Stimulated activated CD4-positive, alpha-beta T cell treated with anti-CD3 and anti-CD28 coated beads, Interleukin-12 subunit alpha, Interleukin-12 subunit beta, amount 100 ng/mL, for 24 hours (primary cell): ENCODE measurements around the gene MBLAC2.

Source experiments
- DNase-seq, 2 experiments: peaks; one replicate each; pipeline ENCODE4 v3.0.0-alpha.2; 2020; ENCODE audit warnings: low read depth in 2 of 2

MBLAC2 gene

DNA sequence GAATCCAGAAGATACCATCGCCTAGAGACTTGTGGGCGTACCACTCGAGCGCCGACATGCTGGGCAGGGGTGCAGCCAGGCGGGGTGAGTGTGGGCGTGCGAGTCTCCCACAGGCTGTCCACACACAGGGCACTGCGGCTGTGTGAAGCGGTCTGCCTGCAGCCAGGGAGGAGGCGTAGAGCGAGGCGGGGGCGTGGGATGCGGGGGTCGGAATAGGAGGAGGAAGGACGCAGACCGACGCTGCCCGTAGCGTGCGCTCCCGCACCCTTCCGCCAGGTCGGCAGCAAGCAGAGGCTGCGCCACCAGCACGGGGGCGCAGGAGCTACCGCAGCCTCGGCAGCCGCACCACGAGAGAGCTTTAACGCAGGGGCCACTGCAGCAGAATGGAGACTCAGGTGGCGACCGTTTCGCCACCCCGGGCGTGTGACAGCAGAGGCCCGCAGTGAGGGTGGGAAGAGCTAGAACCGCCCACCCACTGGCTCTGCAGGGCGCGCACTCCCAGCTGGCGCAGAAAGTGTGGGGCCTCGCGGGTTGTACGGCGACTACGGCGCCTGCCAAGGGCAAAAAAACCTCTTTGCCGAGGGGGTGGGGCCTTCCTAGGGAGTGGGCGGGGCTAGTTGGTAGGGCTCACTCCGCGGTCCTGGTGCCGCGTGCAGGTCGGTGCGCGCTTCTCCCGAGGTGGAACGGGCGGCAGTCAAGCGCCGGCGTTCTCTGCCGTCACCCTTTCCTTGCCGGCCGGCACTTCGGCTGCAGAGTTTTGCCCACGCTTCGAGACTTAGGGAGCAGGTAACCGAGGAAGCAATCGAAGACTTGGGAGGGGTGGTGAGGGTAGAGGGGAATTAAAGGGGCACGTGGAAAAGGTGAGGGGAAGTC, at the start of gene MBLAC2, which contains the start of gene POLR3G:
MBLAC2 (minus strand) TSS at position 537 of the 873 bp plus-strand sequence; CDS start at position 58, 479 bp downstream.
POLR3G (plus strand) TSS at position 630 of the 873 bp plus-strand sequence. CDS start 10,704 bp downstream, outside the sequence.
- peak; percentile 91 for DNase-seq

DNA sequence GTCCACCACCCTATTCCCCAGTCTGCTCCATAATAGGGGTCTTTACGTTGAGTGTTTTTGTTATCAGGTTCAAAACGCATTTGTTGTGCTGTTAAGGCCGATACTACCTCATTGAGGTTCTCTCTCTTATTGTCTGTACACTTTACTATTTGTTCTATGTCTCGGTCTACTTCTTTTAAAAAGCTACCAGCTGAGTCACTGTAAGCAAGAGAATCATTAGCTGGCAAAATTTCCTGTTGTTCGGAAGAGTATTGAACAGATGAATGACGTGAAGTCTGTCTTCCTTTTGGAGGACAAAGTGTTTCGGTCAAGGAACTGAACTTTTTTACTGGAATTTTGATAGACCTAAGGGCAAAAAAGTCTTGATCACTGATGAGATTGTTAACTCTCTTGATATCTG, 44.5 kb upstream of the MBLAC2 start:
- no peak for DNase-seq

DNA sequence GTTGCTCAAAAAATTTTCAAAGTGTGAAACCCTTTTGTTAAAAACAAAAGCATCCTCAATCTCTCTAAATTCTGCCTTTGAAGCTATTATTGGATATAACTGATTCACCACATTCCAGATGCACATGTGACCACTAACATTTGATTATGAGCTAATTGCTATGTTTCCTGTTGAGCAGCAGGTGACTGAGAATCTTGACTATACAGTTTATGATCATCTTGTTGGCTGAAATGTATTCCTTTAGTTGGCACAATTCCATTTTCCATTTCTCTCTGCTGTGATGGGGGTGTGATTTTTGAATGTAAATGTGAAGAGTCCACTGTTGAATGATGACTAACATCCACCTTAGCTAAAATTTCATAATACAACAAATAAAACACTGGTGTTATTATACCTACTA, 44.1 kb upstream of the MBLAC2 start:
- DNase-seq, result no peak

DNA sequence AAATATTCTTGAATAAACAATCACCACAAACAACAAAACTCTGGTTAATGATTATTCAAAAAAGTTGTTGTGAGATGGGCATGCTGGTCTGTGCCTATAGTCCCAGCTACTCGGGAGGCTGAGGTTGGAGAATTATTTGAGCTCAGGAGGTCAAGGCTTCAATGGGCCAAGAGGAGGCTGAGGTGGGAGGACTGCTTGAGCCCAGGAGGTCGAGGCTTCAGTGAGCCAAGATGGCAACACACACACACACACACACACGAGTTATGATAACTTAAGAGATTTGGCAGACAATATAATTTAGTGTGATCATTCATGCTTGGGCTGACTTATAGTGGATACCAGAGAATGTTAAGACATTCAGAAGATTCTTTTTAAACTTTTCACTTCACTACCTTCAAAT, 39.9 kb upstream of the MBLAC2 start:
- no peak for DNase-seq

DNA sequence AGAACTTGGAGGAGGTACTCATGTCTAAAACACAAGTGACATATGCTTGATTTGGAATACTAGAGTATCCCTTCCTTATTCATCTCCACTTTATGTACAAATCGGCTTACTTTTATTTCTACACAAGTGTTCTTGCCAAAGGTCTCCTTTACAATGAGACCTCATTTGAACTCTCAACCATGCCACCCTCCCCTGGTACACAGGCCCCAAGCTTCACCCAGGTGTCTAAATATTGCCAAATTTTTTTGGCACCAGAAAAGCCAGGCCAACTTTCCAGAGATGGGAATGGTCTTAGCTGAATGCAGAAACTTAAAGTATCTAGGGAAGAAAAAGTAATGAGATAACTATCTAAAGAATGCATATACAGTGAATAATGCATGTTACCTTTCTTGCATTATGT, 35.9 kb upstream of the MBLAC2 start:
- no peak for DNase-seq

DNA sequence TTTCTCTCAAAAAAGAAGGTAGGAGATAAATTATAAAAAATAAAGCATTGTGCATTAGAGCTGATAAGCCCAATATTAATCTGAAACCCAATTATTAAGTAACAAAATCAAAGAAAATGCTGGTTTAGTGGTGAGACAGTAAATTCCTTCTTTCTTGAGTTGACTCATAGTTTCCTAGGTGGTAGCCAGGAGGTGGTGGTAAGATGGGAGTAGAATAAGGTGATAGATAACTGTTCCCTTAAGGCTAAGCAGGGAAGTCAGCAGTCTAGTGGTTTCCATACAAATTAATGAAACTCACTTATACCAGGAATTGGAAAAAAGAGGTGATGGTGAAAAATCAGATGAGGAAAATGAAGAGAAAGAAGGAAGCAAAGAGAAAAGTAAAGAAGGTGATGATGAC, 31.6 kb upstream of the MBLAC2 start:
- DNase-seq, result no peak

DNA sequence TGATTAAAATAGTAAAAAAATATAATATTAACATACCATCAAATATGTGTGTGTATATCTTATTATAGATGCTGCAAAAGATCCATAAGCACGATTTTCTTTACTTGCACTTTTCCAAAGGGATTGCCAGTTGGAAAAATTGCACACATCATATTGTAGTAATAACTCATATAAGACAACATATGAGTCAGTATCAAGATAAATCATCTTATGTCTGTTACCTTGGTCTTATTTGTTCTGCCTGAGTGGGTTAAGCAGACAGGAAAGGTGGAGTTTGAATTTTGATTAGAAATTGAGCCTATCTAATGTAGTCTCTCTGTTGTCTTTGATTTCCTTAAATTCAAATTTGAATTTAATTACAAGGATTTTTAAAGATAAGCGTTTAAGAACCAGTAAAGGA, 30.2 kb upstream of the MBLAC2 start:
- no peak for DNase-seq

DNA sequence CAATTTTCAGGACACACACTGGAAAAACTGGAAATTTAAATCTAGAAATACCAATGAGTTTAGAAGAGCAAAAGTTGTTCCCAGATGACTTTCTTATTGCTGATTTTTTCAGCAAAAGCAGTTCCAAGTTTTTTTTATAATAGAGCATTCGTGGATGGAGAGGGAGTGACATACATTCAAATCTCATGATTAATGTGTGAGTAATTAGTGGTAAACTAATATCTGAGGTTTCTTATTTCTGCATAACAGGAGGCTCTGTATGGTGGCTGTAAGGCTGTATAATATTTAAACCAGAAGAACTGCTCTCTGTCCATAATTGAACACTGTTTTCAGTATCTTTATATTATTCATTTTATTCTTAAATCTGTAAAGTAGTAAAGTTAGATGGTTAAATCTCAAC, 29.0 kb upstream of the MBLAC2 start:
- no peak for DNase-seq

DNA sequence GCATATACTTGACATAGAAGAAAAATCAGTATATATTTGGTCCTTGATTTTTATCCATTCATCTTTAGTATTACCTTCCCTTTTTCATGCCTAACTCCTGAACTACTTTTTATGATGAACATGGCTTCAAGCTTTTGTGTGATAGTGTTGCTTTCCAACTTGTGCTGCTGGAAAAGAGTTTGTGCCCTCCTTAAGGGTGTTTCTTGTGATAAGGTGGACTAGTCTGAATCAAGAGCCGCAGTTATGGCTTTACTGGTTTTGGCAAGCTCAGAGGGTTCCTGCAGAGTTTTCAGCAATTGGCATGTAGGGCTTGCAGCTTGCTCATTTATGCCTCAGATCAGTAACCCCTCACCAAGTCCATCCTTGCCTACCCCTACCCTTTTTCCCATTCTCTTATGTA, 20.6 kb upstream of the MBLAC2 start:
- no peak for DNase-seq

DNA sequence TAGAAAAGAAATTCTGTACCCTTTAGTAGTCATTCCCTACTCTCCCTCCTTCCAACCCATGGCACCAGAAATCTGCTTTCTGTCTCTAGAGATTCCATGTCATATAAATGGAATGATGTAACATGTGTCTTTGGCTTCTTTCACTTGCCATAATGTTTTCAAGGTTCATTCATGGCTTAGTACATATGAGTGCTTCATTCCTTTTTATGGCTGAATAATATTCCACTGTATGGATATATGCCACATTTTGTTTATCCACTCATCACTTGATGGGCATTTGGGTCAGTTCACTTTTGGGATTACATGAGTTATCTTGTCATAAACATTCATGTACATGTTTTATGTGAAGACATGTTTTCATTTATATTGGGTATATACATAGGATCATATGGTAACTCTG, 19.5 kb upstream of the MBLAC2 start:
- no peak for DNase-seq

DNA sequence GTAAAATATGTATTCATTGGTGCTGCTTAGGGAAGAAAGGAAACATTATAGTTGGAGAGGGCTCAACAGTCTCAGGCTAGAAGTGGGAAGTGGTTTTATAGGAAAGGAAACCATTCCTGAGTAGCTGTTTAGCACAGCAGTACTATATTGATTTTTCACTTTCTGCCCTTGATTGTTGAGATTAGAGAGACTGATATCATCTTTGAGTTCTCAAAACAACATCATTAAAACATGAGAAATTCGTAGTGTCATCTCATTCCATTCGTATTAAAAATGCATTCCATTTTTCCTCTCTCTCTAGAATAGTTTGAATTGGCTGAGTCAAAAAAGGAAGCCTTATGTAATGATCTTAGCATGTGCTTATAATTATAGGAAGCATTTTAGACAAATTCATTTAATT, 14.2 kb upstream of the MBLAC2 start:
- DNase-seq, result no peak

DNA sequence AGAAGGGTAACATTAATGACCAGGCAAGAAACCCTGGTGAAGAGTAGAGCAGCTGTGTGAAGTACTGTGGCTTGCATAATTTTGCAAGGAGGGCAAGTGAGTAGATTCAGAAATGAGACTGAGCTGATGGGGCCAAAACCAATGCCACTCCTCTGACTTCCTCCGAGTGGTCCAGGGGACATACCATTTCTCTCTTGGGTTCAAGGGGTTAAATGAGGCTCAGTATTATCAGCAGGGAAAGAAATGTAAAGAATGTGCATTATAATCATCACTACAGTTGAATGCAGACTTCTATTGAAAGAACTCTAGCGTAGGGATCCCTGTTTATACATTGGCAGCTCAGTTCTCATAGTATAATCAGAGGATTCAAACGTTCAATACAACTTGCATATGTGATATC, 10.0 kb upstream of the MBLAC2 start:
- no peak for DNase-seq

DNA sequence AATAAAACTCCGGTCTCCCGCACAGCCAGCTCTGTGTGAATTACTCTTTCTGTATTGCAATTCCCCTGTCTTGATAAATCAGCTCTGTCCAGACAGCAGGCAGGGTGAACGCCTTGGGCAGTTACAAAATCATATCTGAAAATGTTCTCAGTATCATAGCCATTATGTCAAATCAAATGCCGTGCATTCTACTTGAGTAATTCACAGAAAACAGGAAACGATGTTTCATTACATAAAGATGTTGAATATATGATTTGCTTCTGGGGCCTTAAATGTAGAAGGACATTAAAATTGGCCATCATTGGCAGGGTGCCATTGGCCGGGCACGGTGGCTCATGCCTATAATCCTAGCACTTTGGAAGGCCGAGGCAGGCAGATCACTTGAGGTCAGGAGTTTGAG, 8.6 kb upstream of the MBLAC2 start:
- DNase-seq, result no peak

DNA sequence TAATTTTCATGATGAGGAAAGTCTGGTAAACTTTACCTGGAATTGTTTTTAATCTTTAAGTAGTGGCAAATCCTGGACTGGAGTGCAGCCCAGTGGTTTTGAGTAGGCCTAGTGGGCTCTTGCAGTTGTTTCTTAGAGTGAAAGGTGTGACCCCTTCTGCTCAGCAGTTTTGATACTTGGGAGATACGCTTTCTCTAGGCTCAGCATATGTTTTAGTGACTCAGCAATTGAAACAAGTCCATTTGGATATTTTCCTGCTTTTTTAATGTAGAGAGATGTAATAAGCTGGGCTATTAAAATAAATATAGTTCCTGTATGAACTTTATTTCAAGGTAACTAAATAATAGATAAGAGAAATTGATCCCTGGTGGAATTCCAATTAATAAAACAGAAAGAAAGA, 6.1 kb upstream of the MBLAC2 start:
- DNase-seq, result no peak

DNA sequence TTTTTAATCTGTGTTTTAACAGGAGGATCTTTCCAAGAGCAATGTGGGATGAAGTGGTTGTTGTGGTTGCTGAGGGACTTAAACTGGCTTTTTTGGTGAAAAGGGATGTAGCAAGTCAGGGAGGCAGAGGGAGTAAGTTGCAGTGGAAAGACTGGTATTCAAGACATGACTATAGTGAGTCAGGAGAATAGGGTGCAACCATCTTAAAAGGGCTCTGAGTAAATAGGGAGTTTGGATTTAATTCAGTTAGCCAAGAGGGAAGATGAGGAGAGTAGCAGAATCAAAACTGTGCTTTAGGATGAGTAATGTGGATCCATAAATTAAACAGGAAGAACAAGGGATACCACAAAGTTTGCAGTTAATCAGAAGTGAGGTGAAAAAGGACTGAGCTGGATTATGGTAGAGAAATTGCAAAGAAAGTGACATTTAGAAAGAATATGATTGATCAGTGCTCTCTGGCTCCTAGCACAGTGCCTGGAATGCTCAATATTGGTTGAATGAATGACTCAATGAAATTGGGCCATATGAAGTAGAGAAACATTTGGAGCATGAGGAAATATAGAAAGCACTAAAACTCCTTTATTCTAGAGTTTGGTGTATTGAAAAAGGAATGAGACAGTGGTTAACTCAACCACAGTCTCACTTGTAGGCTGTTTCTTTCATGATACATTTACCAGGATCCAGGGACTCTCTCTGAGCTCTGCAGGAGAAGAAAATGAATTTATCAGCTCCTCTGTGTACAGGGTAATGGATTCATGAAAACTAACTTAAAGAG, 5.2 kb upstream of the MBLAC2 start:
- no peak for DNase-seq

DNA sequence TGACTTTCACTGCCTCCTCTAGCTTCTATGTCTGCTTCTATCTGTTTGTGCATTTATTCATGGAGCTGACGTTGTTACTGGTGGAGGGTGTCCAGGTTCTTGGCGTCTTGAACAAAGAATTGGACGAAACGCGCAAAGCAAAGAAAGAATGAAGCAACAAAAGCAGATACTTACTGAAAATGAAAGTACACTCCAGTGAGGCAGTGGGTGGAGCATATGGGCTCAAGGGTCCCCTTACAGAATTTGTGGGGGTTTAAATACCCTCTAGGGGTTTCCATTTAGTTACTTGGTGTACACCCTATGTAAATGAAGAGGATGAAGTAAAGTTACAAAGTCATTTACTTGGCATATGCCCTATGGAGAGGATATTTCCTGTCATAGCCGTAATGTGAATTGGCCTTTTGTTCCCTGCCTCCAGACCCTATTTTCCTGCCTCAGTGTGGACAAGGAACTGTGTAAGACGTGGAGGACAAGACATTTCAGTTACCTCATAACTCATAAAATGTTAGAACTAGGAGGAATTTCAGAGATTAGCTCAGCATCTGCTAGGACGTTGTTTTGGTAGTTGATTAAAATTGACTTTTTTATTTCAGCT, 3.1 kb upstream of the MBLAC2 start:
- no peak for DNase-seq

DNA sequence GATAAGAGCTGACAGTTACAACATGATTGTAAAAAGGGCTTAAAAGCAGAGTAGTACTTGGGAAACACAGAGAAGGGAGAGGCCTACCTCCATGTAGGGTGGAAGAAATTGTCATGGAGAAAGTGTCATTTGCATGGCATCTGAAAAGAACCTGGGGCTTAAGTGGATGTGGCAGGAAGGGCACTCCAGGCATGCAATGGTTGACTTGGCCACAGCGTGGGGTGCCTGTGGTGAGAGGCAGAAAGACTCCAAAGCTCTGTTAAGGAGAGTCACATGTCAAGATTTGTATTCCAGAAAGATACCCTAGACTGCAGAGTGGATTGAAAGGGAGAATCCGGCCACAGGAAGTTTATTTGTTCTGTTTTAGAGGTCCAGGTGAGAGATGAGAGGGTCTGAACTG, 2.5 kb upstream of the MBLAC2 start:
- DNase-seq, result no peak

DNA sequence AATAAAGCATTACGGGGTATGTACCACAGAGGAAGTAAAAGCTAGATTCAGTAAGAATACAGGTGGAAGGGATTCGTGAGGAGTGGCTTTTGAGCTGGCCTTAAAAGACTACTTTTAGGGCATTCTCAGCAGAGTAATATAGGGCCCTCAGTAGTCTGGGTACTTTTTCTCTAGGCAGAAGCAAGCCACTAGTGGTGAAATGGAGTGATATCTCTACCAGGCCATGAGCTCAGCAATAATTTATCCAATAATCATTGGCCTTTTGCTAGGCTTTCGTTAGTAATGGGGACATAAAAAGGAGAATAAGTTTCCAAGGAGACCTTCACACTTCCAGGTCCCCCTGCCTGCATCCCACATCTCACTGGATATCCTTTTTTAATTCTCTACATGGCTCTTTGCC, 1.8 kb upstream of the MBLAC2 start:
- no peak for DNase-seq

DNA sequence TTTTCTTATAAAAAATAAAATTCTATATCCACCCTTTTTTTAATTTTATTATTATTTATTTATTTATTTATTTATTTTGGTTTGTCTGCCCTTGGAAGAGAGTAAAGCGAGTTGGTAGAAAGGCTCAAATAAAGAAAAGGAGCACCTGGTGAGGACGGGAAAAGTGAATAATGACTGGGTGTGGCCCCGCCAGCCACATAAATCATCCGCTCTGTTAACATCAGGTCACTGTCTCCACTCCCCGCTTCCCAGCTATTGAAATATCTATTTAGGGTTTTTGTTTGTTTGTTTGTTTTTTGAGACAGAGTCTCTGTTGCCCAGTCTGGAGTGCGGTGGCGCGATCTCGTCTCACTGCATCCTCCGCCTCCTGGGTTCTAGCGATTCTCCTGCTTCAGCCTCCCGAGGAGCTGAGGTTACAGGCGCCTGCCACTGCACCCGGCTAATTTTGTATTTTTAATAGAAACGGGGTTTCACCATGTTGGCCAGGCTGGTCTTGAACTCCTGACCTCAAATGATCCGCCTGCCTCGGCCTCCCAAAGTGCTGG, 937 bp upstream of the MBLAC2 start:
- DNase-seq, result no peak

DNA sequence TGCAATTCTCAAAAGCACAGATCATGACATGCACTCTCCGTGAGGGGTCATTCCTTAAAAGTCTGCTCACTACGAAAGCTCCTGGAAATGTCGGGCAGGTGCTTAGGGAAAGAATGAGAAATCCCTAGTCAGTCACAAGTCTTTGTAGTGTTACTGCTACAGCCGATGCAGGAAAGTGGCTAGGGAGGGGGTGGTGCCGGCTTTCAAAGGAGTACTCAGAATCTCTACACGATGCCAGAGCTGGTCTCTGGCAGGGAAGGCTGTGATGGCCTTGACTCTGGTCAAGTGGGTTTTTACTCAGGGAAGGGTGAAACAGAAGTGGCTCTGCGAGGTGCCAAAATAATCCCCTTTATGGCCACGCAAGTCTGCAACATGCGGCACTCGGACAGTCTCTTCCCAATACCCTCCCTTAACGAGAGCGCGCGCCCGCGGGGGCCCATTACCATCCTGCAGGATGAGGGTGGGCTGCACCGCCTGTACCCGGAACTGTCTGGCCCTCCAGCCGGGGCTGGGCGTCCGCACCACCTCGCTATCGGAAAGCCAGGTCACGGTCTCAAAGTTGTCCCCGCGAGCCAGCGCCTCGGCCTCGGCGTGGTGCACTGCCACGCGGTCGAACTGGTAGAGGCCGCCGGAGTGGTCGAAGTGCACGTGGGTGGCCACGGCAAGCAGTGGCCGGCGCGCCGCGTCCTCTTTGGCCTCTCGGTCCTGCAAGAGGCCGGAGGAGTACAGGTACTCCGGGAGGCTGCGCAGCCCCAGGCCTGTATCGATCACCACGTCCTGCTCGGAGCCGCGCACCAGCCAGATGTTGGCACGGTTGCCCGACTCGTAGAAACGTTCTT, 956 bp downstream of the MBLAC2 start:
- DNase-seq, result peak; percentile 9 to 15

DNA sequence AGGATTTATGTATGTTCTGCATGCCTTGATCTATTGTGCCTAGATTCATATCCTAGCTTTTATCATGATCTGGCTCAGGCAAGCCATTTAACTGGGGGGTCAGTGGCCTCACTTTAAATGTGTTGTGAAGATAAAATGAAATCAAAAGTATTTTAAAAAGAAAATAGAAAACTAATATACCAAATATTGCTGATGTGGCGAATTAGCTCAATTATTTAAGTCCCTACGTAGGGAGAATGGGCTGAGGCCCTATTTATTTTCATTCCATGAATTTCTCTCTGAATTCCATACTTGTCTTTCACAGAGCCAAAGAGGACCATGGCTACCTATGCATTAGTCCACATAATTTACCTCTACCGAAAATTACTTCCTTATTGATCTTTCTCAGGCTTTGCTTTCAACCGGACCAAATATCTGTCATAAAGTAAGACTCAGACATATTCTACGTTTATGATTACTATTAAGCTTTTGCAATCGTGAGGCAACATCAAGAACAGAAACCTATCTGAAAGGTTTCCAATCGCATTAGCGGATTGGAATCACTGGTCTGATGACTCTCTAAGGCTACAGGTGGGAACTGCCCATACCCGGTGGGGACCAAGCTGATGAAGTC, 1.7 kb downstream of the MBLAC2 start:
- peak in 1 of 2 experiments; percentile 3 for DNase-seq
